SK-N-MC (cell line): ENCODE results near the gene IP6K1.

ENCODE experiments used
- DNase-seq: peaks from one replicate; pipeline ENCODE4 v3.0.0-alpha.2; 2011; ENCODE audit warnings: low read depth, low spot score
- H3K27ac ChIP-seq: fragments of 200-600 bp; sonication (generic); 2 replicates; pipeline ENCODE4 v1.5.1; 2016; ENCODE audit warnings: mixed run types
- H3K36me3 ChIP-seq: fragments of 200-600 bp; sonication (generic); 2 replicates; pipeline ENCODE4 v1.6.1; 2017; ENCODE audit warnings: antibody characterized with exemption, low read length, mixed read lengths; ENCODE audit not compliant: insufficient read depth
- H3K4me3 ChIP-seq: fragments of 200-600 bp; sonication (generic); 2 replicates; pipeline ENCODE4 v1.5.1; 2016
- H3K9ac ChIP-seq: fragments of 200-600 bp; sonication (generic); 2 replicates; pipeline ENCODE4 v1.8.0; 2017; ENCODE audit warnings: mixed run types, mixed read lengths; ENCODE audit not compliant: insufficient read length
- H3K9me3 ChIP-seq: fragments of 200-600 bp; sonication (generic); 2 replicates; pipeline ENCODE4 v1.6.1; 2017; ENCODE audit warnings: low read depth, mild to moderate bottlenecking, antibody characterized with exemption, low read length, moderate library complexity, mixed read lengths
- EZH2 ChIP-seq: fragments of 200-600 bp; sonication (generic); IDR thresholded peaks from one replicate; pipeline ENCODE4 v1.6.1; 2017; ENCODE audit warnings: antibody characterized with exemption
- FOXP2 ChIP-seq: optimal IDR thresholded peaks from 2 replicates; pipeline ENCODE3; 2011; ENCODE audit warnings: mild to moderate bottlenecking, moderate library complexity; ENCODE audit not compliant: insufficient read depth; ENCODE audit errors: extremely low read length, control extremely low read depth
- POLR2AphosphoS5 ChIP-seq: IDR thresholded peaks from 2 replicates; pipeline ENCODE4 v1.6.1; 2012; ENCODE audit warnings: mild to moderate bottlenecking, low read depth, low read length, borderline replicate concordance

The IP6K1 gene

DNA sequence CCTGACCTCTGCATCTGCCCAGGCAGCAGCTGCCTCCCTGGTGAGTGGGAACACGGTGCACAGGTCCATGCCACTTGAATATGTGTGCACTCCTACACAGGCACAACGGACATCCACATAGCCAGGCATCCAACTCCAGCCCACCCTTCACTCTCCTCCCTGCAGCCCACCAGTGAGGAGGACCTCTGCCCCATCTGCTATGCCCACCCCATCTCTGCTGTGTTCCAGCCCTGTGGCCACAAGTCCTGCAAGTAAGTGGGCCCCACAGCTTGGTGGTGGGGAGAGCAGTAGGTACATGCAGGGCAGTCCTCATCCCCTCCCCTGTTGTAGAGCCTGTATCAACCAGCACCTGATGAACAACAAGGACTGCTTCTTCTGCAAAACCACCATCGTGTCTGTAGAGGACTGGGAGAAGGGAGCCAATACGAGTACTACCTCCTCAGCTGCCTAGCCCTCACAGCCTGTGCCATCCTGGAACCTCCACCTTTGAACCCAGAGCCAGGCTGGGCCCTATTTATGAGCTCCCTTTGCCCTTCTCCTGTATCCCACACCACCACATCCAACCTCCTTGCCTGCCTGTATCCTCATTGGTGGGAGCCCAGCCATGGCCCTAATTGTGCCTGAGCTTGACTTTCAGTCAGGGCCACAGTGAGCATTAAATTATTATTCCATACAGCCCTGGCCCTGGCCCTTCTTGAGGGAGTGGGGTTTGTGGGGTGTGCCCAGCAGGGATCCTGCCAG, 65.3 kb downstream of the IP6K1 start:
- Histone ChIP-seq H3K9me3 (no peaks in the 10 kb centered on the region), H3K36me3 (no peaks in the 10 kb centered on the region; the same call in 1 of the 2 replicates), H3K27ac (no peak overlapping the region), H3K9ac (no peak overlapping the region), H3K4me3 (no peak overlapping the region)
- DNase-seq = no peak
- TF ChIP-seq EZH2 (no peak), FOXP2 (no peak), POLR2AphosphoS5 (peak; percentile 13; the same call in 1 of the 2 replicates)

DNA sequence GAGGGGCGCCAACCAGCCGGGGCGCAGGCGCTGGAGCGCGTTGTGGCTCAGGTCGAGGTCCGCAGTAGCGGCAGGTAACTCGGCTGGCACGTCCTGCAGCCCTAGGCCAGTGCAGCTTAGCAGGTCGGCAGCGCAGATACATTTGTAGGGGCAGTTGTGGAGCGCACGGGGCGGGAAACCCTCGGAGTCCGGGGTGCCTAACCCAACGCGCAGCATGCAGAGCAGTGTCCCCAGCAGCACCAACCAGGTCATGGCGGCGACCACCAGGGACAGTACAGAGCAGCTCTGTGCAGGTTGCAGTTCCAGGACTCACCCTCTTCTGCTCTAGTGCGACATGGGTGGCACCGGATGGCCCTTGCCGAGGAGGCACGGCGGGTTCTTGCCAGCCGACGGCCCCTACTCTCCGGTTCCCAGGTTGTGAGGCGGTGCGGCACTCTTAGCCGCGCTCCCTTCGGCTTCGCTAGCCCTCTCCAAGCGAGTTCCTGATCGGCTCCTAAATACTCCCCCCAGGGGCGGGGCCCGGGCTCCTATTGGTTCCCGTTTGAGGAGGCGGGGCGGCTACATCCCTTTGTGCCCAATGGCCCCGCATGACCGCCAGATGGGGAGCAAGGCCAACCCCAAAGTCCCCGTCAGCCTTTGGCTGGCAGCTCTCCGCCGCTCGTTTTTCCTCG, 67.0 kb downstream of the IP6K1 start, which contains the start of gene AMIGO3:
Gene AMIGO3, minus strand, starts transcription at position 471 of the 671 bp plus-strand sequence. Its CDS starts 219 bp downstream, at position 252.
- no peaks in the 10 kb centered on the region for H3K9me3 ChIP-seq
- no peak within 1 kb of the TSS for H3K27ac ChIP-seq
- DNase-seq = peak; percentile 20
- TF ChIP-seq POLR2AphosphoS5 = peak; percentile 82
- no peak for TF ChIP-seq EZH2
- H3K9ac ChIP-seq = no peak within 1 kb of the TSS
- no peaks in the 10 kb centered on the region; the same call in 1 of the 2 replicates for H3K36me3 ChIP-seq
- peak within 1 kb of the TSS; percentile 66 for H3K4me3 ChIP-seq

DNA sequence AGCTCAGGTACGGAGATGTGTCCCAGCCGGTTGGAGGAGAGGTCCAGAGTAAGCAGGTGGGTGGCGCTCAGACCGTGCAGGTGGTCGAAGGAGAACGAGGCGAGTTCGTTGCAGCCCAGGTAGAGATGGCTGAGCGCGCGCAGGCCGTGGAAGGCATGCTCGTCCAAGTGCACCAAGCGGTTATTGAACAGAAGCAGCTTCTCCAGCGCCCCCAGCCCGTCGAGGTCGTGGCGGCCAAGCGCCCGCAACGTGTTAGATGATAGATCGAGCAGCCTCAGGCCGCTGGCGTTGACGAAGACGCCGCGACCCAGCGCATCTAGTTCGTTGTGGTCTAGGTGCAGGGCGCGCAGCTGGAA, 67.5 kb downstream of the IP6K1 start:
- no peak for TF ChIP-seq FOXP2
- TF ChIP-seq POLR2AphosphoS5 = no peak
- TF ChIP-seq EZH2 = no peak
- DNase-seq = no peak
- Histone ChIP-seq H3K9ac (no peak overlapping the region), H3K27ac (no peak overlapping the region), H3K36me3 (no peaks in the 10 kb centered on the region; the same call in 1 of the 2 replicates), H3K9me3 (no peaks in the 10 kb centered on the region), H3K4me3 (peak overlapping the region; percentile 66)

DNA sequence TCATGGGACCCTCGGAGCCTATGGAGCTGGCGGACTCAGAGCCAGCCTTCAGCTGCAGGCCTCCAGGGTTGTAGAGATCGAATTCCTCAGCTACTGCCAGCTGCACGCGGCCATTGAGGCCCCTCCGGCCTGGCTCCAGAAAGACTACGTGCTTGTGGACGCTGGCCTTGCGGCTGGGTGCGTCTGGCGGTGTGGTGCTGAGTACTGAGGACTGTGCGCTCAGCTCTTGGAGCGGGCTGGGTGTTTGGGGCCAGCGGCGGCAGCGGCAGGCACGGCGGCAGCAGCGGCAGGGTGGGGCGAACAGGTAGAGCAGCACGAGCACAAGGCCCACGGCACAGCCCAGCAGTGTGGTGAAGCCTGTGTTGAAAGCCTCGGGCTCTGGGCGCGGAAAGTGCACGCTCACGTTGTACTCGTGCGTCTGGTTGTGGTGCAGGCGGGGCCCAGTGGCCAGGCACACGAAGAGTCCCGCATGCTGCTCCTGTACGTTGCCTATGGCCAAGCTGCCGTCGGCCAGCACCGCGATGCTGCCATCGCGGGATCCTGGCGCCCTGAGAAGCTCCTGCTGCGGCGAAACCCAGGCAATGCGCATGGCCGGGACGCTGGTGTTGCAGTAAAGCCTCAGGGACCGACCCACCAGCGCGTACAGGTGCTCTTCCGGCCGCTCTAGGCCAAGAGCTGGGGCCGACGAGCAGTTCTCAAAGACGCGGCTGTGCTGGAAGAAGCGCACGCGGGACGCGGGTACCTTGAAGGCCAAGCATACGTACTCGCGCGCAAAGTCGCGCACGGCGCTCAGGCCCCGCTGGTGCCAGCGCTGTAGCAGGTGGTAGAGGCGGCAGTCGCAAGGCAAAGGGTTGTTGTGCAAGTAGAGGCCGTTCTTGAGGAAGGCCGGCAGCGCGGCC, 68.1 kb downstream of the IP6K1 start:
- H3K9ac ChIP-seq = no peak overlapping the region
- no peak overlapping the region for H3K4me3 ChIP-seq
- TF ChIP-seq EZH2 = no peak
- no peak for TF ChIP-seq POLR2AphosphoS5
- no peak for TF ChIP-seq FOXP2
- no peak for DNase-seq
- no peak overlapping the region for H3K27ac ChIP-seq
- H3K9me3 ChIP-seq = no peaks in the 10 kb centered on the region
- no peaks in the 10 kb centered on the region; the same call in 1 of the 2 replicates for H3K36me3 ChIP-seq

DNA sequence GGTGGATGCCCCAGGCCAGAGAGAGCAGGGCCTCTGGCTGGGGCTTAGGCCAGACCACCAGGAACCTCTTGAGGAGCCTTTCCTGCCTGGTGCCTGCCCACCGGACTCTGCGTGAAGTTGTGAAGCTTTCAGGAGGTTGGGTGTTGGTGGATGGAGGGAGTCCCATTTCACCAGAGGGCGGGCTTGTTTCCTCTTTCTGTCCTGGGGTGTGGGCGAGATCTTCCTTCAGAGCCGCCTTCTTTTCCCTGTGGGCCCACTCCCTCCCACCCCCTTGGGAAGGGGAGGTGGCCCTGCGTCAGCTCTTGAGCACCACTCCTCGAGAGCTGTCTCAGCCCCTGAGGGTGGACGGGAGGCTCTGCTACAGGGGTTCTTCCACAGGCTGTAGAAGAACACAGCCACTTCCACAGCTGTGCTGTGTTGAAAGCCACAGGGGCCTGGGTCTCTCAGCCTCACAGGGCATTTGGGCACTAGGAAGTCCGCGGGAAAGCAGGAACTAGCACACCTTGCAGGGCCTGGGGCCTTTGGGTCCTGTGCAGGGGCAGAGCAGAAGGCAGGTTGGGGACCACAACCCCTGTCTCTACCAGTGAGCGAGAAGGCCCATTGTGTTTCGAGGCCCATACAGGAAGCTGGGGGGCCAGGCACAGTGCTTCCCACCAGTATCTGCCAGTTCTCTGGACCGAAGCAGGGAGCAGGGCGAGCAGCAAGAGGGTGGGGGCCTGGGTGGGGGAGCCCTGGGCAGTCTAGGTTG, 69.0 kb downstream of the IP6K1 start:
- H3K9me3 ChIP-seq = no peaks in the 10 kb centered on the region
- no peaks in the 10 kb centered on the region; the same call in 1 of the 2 replicates for H3K36me3 ChIP-seq
- TF ChIP-seq EZH2 = no peak
- no peak for TF ChIP-seq POLR2AphosphoS5
- TF ChIP-seq FOXP2 = no peak
- no peak for DNase-seq
- H3K9ac ChIP-seq = no peak overlapping the region
- no peak overlapping the region for H3K27ac ChIP-seq
- H3K4me3 ChIP-seq = no peak overlapping the region

DNA sequence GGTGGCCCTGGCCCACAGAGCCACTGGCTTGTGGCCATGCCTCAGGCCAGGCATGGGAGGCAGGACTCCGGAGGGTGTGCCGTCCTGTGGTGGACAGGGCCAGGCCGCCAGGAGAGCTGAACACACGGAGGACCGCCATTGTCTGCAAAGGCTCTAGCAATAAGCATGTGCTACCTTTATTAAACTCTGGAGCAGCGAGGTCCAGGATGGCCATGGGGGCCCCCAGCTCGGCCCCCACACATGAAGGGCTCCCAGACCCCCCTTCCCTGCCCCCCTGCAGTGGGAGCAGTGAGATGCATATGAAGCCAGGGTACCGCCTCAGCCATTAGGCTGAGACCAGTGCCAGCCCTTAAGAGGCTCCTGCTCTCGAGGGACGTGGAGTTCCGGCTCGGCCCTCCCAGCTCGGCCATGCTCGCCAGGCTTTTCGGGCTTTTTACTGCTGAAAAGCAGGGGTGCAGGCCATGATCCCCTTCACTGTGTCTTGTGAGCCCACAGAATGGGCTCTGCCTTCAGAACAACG, 69.6 kb downstream of the IP6K1 start:
- no peaks in the 10 kb centered on the region; the same call in 1 of the 2 replicates for H3K36me3 ChIP-seq
- TF ChIP-seq POLR2AphosphoS5 (no peak), EZH2 (no peak), FOXP2 (no peak)
- H3K9me3 ChIP-seq = no peaks in the 10 kb centered on the region
- no peak overlapping the region for H3K9ac ChIP-seq
- no peak overlapping the region for H3K4me3 ChIP-seq
- no peak overlapping the region for H3K27ac ChIP-seq
- no peak for DNase-seq

DNA sequence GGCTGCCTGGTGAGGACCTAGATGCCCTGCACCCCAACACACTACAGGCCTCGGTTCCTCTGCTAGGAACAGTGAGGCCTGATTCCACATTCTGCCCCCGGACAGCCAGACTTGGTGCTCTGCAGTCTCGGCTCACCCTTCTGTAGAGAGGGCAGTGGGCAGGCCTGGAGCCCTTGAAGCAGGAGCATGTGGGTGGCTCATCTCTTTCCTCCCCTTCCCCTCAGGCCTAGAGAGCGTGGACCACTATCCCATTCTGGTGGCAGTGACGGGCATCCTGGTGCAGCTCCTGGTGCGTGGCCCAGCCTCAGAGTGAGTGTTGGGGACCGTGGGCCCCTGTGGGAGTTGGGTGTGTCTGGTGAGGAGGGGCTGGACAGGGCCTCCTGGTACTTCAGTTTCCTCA, 70.2 kb downstream of the IP6K1 start:
- DNase-seq = no peak
- H3K4me3 ChIP-seq = no peak overlapping the region
- H3K36me3 ChIP-seq = no peaks in the 10 kb centered on the region
- no peak overlapping the region for H3K27ac ChIP-seq
- no peaks in the 10 kb centered on the region for H3K9me3 ChIP-seq
- H3K9ac ChIP-seq = no peak overlapping the region
- TF ChIP-seq POLR2AphosphoS5 (no peak), FOXP2 (no peak), EZH2 (no peak)
